Cardiac muscle cell (in vitro differentiated cells and primary cell): ENCODE results near the gene OR6N1. TPM values are rescaled to one million over a fixed set of nuclear protein-coding genes. Genes with fewer than 3 reads are reported as not detected.

Experiments
- DNase-seq, 2 donors: peaks; one replicate each; pipeline versions ENCODE4 v3.0.0 to v3.0.0-alpha.2; 2010 to 2017; ENCODE audit warnings: low read depth in 1 of 2, low spot score in 1 of 2
- H3K27ac ChIP-seq: fragments of 200-600 bp; sonication (generic); 2 replicates; pipeline ENCODE4 v1.5.1; 2016
- H3K27me3 ChIP-seq: fragments of 200-600 bp; sonication (generic); 2 replicates; pipeline ENCODE4 v1.6.0; 2016; ENCODE audit warnings: control low read depth
- H3K36me3 ChIP-seq: fragments of 200-600 bp; sonication (generic); 2 replicates; pipeline ENCODE4 v1.5.1; 2016; ENCODE audit warnings: control low read depth
- H3K4me1 ChIP-seq: fragments of 200-600 bp; sonication (generic); 2 replicates; pipeline ENCODE4 v1.8.1; 2017; ENCODE audit warnings: low read depth, mild to moderate bottlenecking, mixed run types
- H3K4me3 ChIP-seq: fragments of 200-600 bp; sonication (generic); 2 replicates; pipeline ENCODE4 v1.5.1; 2016; ENCODE audit warnings: mild to moderate bottlenecking
- H3K9me3 ChIP-seq: fragments of 200-600 bp; sonication (generic); 2 replicates; pipeline ENCODE4 v1.5.1; 2017; ENCODE audit warnings: low read depth, mild to moderate bottlenecking, control low read depth
- CTCF ChIP-seq: IDR thresholded peaks from 2 replicates; pipeline ENCODE4 v1.5.1; 2012; ENCODE audit warnings: low read depth, mild to moderate bottlenecking, low read length
- polyA plus RNA-seq: library from polyadenylated mRNA; unstranded; fragments of >200 nt; fragmentation: Nextera tagmentation; extraction: Ambion mirVana; gene quantifications from 2 replicates; pipeline ENCODE4 v1.2.1, GENCODE V29; 2016
- total RNA-seq: library from RNA; depleted of rRNA; stranded (reverse); fragments of >200 nt; gene quantifications from 2 replicates; pipeline ENCODE4 v1.2.3, GENCODE V29; 2016

OR6N1 gene
- total and polyA plus RNA-seq, 2 experiments from 2014 or later, result not detected

- no peaks in the 10 kb centered on the region for H3K36me3 ChIP-seq
- DNase-seq, result peak in 1 of 2 donors; percentile 5
These were observed 26.5 kb upstream of the OR6N1 start for GRCh38 chr1:158798531-158798930.

DNA sequence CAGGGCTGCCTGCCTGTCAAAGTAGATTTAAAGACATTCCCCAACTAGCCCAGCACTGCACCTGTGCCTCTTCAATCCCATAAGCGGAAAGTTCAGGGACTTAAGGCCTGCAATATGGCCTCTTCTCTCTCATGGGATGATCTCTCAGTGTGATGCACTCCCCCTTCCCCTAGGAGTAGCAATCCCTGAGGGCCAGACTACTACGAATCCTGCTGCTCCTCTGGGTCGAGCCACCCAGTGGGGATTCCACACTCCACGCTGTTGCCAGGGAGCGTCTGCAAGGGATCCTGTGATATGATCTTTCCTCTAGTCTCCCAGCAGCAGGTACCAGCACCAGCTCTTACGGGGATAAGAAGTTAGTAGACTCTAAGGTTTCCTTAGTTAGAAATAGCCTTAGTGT, 22.3 kb upstream of the OR6N1 start:
- no peaks in the 10 kb centered on the region for H3K36me3 ChIP-seq
- H3K9me3 ChIP-seq, result no peaks in the 10 kb centered on the region
- no peak for DNase-seq
- no peak overlapping the region for H3K4me3 ChIP-seq
- no peaks in the 10 kb centered on the region for H3K27me3 ChIP-seq
- no peaks in the 10 kb centered on the region for H3K4me1 ChIP-seq
- no peak overlapping the region for H3K27ac ChIP-seq
- no peak for TF ChIP-seq CTCF

More at GRCh38 chr1:158798531-158798930, 26.5 kb upstream of the OR6N1 start:
- Histone ChIP-seq H3K4me1 (no peaks in the 10 kb centered on the region), H3K27ac (no peak overlapping the region), H3K27me3 (no peaks in the 10 kb centered on the region), H3K9me3 (no peaks in the 10 kb centered on the region), H3K4me3 (no peak overlapping the region)
- TF ChIP-seq CTCF, result no peak

DNA sequence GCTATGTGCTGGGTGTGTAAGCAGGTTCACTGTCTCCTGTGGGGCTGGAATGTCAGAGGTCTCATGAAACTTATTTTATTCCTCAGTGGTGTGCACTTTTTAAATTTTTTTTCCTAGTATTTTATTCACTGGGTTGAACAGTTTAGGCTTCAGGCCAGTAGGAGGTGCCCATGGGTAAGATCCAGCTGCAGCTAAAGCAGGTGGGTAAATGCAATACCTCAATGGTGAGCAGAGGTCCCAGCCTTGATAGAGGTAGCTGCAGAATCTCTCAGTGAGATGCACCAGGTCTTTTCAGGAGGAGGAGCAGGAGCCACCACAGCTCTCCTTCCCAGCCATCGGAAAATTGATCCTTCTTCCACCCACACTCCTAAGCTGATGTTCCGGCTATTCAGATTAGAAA, 21.6 kb upstream of the OR6N1 start:
- peak; percentile 3 to 6 for DNase-seq
- no peak overlapping the region for H3K4me3 ChIP-seq
- H3K4me1 ChIP-seq, result no peaks in the 10 kb centered on the region
- no peaks in the 10 kb centered on the region for H3K27me3 ChIP-seq
- no peaks in the 10 kb centered on the region for H3K9me3 ChIP-seq
- TF ChIP-seq CTCF, result peak; percentile 32
- H3K27ac ChIP-seq, result no peak overlapping the region
- H3K36me3 ChIP-seq, result no peaks in the 10 kb centered on the region

DNA sequence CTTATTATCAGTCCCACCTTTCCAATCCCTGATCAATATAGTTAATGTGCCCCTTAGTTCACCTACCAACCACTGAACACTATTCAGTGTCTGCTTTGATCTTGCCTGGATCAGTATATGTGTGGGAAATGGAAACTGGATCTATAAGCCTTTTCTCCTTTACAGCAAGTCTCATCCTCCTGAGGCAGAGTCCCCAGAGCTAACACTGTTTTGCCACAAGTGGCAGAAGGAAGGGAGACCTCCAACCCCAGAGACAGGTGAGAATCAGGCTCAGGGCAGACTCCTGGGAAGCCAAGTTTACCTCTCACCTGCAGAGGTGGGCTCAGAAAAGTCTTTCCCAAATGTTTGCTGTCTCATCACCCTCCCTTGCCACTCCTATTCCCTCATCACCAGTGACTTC, 9.1 kb upstream of the OR6N1 start, which contains the start of gene OR6N2:
OR6N2 (minus strand) TSS at position 101 of the 400 bp plus-strand sequence. CDS start 3,569 bp downstream, outside the sequence.
- Histone ChIP-seq H3K9me3 (no peaks in the 10 kb centered on the region), H3K27ac (no peak within 1 kb of the TSS), H3K27me3 (no peaks in the 10 kb centered on the region), H3K4me1 (no peaks in the 10 kb centered on the region), H3K36me3 (no peaks in the 10 kb centered on the region), H3K4me3 (no peak within 1 kb of the TSS)
- TF ChIP-seq CTCF, result no peak
- DNase-seq, result no peak

DNA sequence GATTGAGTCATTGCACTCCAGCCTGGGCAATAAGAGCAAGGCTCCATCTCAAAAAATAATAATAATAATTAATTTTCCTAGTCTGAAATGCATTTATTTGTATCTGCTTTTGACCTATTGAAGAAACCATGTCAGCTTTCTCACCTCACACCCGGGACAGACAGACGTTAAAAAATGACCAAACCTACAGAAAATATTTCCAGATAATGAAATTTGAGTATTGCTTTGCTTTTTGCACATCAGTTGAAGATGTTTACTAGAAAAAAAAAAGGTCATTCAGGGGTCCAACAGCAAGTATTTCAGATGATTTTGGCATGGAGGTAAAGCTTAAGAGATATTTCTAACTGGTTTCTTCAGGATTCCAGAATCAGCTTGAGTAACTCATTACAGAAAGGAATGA, 17.6 kb downstream of the OR6N1 start, which contains the start of gene OR6K6:
OR6K6 (plus strand) TSS at position 301 of the 400 bp plus-strand sequence. CDS start 168 bp downstream, outside the sequence.
- Histone ChIP-seq H3K9me3 (no peaks in the 10 kb centered on the region), H3K4me1 (no peaks in the 10 kb centered on the region), H3K4me3 (no peak within 1 kb of the TSS), H3K27ac (no peak within 1 kb of the TSS), H3K27me3 (peaks cover 5% of the 10 kb centered on the region), H3K36me3 (no peaks in the 10 kb centered on the region)
- DNase-seq, result no peak
- no peak for TF ChIP-seq CTCF
